GM13977 (cell line): ENCODE data around the gene LRP6.

Experiments
- DNase-seq: peaks from one replicate; pipeline ENCODE4 v3.0.0; 2012; ENCODE audit warnings: low spot score
- in situ Hi-C: fragments of 300-500 bp; cut with MboI; formaldehyde crosslinking; loops from one replicate; pipeline ENCODE4 v1.12.0; 2022; ENCODE audit warnings: low sequenced_read_pairs, low pct_unique_long_range_greater_than_20kb, mixed read lengths, inconsistent platforms; ENCODE audit not compliant: unreplicated experiment
- TF ChIP-seq, protein P1 (sequence below): IDR thresholded peaks from 2 replicates; pipeline ENCODE4 v1.5.1; 2012; ENCODE audit warnings: mild to moderate bottlenecking, control low read depth; ENCODE audit not compliant: insufficient read depth; ENCODE audit errors: extremely low read depth, missing control alignments

Gene LRP6

DNA sequence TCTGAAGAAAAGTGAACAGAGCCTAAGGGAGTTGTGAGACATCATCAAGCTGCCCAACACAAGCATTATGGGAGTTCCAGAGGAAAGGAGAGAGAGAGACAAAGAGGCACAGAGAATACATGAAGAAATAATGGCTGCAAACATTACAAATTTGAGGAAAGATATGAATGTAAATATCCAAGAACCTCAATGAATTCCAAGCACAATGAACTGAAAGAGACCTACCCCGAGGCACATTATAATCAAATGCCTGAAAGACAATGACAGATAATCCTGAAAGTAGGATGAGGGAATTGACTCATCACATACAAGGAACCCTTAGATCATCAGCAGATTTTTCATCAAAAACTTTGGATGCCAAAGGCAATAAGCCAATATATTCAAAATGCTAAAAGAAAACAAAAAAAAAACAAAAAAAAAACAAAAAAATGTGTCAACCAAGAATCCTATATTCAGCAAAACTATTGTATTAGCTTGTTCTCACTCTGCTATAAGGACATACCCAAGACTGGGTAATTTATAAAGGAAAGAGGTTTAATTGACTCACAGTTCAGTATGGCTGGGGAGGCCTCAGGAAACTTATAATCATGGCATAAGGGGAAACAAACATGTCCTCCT, 158.3 kb downstream of the LRP6 start:
- in situ Hi-C loops = no loop called here
- DNase-seq = no peak
- TF ChIP-seq, protein P1, sequence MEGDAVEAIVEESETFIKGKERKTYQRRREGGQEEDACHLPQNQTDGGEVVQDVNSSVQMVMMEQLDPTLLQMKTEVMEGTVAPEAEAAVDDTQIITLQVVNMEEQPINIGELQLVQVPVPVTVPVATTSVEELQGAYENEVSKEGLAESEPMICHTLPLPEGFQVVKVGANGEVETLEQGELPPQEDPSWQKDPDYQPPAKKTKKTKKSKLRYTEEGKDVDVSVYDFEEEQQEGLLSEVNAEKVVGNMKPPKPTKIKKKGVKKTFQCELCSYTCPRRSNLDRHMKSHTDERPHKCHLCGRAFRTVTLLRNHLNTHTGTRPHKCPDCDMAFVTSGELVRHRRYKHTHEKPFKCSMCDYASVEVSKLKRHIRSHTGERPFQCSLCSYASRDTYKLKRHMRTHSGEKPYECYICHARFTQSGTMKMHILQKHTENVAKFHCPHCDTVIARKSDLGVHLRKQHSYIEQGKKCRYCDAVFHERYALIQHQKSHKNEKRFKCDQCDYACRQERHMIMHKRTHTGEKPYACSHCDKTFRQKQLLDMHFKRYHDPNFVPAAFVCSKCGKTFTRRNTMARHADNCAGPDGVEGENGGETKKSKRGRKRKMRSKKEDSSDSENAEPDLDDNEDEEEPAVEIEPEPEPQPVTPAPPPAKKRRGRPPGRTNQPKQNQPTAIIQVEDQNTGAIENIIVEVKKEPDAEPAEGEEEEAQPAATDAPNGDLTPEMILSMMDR = no peak

DNA sequence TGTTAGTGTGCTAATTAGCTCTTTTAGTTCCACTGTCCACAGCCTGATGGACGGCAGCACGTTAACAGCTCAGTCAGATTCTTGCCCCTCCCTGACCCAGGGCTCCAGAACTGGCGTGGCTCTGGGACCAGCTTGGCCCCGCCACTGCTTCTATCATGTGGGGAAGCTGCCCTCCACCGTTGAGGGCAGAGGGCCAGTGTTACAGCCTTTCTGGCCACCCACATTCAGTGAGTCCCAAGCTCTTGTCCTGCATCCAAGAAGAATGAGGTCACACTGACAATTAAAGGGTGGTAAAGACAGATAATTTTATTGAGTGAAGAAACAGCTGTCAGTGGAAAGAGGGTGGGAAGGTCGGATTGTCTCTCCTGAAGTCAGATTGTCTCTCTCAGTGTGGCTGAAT, 159.2 kb downstream of the LRP6 start:
- no peak for DNase-seq
- in situ Hi-C loops = no loop called here
- TF ChIP-seq, protein P1 = no peak

DNA sequence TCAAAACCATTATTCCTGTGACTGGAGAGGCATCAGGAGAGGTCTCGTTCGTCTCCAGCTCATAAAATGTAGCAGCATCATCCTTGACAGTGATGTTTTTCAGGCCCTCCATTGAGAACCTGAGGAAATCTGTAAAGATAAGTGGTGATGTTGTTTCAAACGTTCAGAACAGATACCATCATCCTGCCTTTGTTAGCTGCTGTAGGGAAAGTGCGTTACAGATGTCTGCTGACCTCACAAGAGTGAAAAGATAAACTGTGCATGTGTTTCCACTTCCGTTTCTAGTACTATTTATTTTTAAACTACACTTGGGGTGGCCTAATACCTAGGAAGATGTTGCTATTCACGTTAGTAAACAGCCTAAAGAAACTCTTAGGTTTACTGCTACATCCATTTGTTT, 167.7 kb downstream of the LRP6 start:
- DNase-seq = no peak
- TF ChIP-seq, protein P1 = no peak
- in situ Hi-C loops = no loop called here

DNA sequence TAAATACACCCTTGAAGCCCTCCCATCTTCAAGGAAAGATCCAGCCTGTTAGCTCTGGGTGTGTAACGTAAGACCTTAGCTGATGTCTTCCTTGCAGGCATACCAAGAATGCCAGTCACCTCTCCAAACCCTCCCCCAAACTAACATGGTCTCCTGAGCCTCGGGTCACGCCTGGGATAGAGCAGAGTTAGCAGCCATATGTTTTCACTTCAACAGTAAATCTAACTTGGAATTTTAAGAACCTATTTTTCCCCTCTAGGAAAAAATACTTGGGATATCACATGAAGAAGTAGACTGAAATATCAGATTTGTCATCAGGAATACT, 168.2 kb downstream of the LRP6 start:
- in situ Hi-C loops = no loop called here
- DNase-seq = no peak
- TF ChIP-seq, protein P1 = no peak

- no peak for DNase-seq
- TF ChIP-seq, protein P1 = no peak
- in situ Hi-C loops = no loop called here
Measured at GRCh38 chr12:12097891-12098690, 168.8 kb downstream of the LRP6 start.

DNA sequence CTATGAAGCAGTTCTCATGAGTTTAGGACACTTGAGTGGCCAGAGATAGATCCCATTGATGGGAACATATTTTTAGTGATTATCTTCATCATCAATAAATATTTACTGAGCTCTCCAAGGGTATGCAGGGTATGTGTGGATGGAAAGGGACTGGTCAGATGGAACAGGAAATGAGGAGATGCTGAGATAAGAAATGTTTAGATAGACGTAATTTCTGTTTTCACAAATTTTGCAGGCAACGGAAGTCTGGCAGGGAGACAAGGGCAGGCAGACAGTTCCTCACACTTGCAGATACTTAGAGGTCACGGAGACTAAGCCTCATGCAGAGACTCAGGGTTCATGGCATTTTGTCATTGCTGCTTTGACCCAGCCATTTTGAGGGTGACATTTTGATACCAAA, 171.8 kb downstream of the LRP6 start:
- no peak for DNase-seq
- TF ChIP-seq, protein P1 = no peak
- in situ Hi-C loops = no loop called here

GRCh38 chr12:12094481-12094880, 172.4 kb downstream of the LRP6 start:
- TF ChIP-seq, protein P1 = no peak
- no peak for DNase-seq
- in situ Hi-C loops = no loop called here
